BJ (cell line): ENCODE results near the gene ANO4. TPM values are rescaled to one million over a fixed set of nuclear protein-coding genes. Genes with fewer than 3 reads are reported as not detected.

ENCODE experiments used
- CTCF ChIA-PET: fragments of 350-600 bp; formaldehyde crosslinking; extraction: SDS; loops from one replicate; lab custom pipeline; 2021; ENCODE audit warnings: antibody characterized with exemption, inconsistent platforms; lab: Yijun Ruan, JAX
- POLR2A ChIA-PET: fragments of 300-600 bp; sonication (Branson Sonifier 250); formaldehyde crosslinking; extraction: SDS; loops from one replicate; lab custom pipeline; 2021; ENCODE audit warnings: antibody characterized with exemption; lab: Charles Lee
- DNase-seq: peaks from one replicate; pipeline ENCODE4 v3.0.0-alpha.2; 2011; ENCODE audit warnings: low read depth
- H3K27me3 ChIP-seq: 2 replicates; pipeline ENCODE4 v1.6.0; 2011; ENCODE audit warnings: low read length; ENCODE audit not compliant: control insufficient read depth, insufficient read depth
- H3K36me3 ChIP-seq: 2 replicates; pipeline ENCODE4 v1.5.1; 2011; ENCODE audit warnings: low read length; ENCODE audit not compliant: control insufficient read depth, insufficient read depth
- H3K4me3 ChIP-seq: 2 replicates; pipeline ENCODE4 v1.5.1; 2011; ENCODE audit warnings: low read depth, mild to moderate bottlenecking, control low read depth, low read length
- polyA plus RNA-seq: library from polyadenylated mRNA; depleted of rRNA; stranded (reverse); fragments of >200 nt; gene quantifications from 2 replicates; pipeline ENCODE4 v1.2.3, GENCODE V29; 2011
- TF ChIP-seq, protein P1 (sequence below): IDR thresholded peaks from 2 replicates; pipeline ENCODE4 v1.5.1; 2011; ENCODE audit warnings: low read depth, mild to moderate bottlenecking, control low read depth, inconsistent platforms, low read length, moderate library complexity; ENCODE audit not compliant: insufficient read depth

The ANO4 gene
- polyA plus RNA-seq, 1 experiment = 7.1 TPM

- no peak for DNase-seq
- H3K4me3 ChIP-seq = no peak overlapping the region
- CTCF ChIA-PET = interaction anchor here (0.8 kb wide), 1 partner anchor 9 kb away, joined by 3 read pairs; no protein-coding TSS in a partner anchor
- POLR2A ChIA-PET = no interaction called here
- H3K27me3 ChIP-seq = no peaks in the 10 kb centered on the region
- no peaks in the 10 kb centered on the region for H3K36me3 ChIP-seq
- TF ChIP-seq, protein P1, sequence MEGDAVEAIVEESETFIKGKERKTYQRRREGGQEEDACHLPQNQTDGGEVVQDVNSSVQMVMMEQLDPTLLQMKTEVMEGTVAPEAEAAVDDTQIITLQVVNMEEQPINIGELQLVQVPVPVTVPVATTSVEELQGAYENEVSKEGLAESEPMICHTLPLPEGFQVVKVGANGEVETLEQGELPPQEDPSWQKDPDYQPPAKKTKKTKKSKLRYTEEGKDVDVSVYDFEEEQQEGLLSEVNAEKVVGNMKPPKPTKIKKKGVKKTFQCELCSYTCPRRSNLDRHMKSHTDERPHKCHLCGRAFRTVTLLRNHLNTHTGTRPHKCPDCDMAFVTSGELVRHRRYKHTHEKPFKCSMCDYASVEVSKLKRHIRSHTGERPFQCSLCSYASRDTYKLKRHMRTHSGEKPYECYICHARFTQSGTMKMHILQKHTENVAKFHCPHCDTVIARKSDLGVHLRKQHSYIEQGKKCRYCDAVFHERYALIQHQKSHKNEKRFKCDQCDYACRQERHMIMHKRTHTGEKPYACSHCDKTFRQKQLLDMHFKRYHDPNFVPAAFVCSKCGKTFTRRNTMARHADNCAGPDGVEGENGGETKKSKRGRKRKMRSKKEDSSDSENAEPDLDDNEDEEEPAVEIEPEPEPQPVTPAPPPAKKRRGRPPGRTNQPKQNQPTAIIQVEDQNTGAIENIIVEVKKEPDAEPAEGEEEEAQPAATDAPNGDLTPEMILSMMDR = no peak
These were observed 164.9 kb downstream of the ANO4 start for GRCh38 chr12:100959481-100959880.

GRCh38 chr12:100962086-100962712, 167.6 kb downstream of the ANO4 start:
- POLR2A ChIA-PET = no interaction called here
- no peak for DNase-seq
- no peaks in the 10 kb centered on the region for H3K27me3 ChIP-seq

GRCh38 chr12:100963381-100963780, 168.8 kb downstream of the ANO4 start:
- TF ChIP-seq, protein P1 = no peak
- no peaks in the 10 kb centered on the region for H3K27me3 ChIP-seq
- ChIA-PET CTCF (interaction anchor here (1.4 kb wide), 1 partner anchor 230 kb away, joined by 3 read pairs; no protein-coding TSS in a partner anchor), POLR2A (interaction anchor here (0.6 to 0.7 kb wide), 2 partner anchors 58 to 87 kb away, joined by 4 to 6 read pairs; no protein-coding TSS in a partner anchor)
- no peak overlapping the region for H3K4me3 ChIP-seq
- no peaks in the 10 kb centered on the region for H3K36me3 ChIP-seq
- no peak for DNase-seq

More at GRCh38 chr12:100962086-100962712, 167.6 kb downstream of the ANO4 start:
- TF ChIP-seq, protein P1 = no peak
- Histone ChIP-seq H3K4me3 (no peak overlapping the region), H3K36me3 (no peaks in the 10 kb centered on the region)
- CTCF ChIA-PET = interaction anchor here (1.3 kb wide), 1 partner anchor 14 kb away, joined by 4 read pairs; no protein-coding TSS in a partner anchor

DNA sequence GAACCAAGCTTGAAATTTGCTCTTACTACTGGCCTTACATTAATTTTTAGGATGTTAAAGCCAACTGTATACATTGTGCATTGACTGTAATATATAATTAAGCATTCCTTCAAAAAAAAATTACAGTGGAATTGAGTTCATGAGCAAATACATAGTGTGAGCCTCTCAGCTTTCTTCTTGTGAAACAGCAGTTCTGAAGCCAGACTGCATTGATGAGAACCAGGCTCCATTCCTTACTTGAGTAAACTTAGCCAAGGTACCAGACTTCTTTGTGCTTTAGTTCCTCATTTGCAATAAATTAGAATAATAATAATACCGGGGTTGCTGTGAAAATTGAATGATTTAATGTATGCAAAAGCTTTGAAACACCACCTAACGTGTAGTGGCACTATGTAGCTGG, 169.5 kb downstream of the ANO4 start:
- Histone ChIP-seq H3K27me3 (no peaks in the 10 kb centered on the region), H3K36me3 (no peaks in the 10 kb centered on the region), H3K4me3 (no peak overlapping the region)
- POLR2A ChIA-PET = interaction anchor here (0.6 to 0.7 kb wide), 2 partner anchors 58 to 87 kb away, joined by 4 to 6 read pairs; no protein-coding TSS in a partner anchor
- TF ChIP-seq, protein P1 = no peak
- CTCF ChIA-PET = interaction anchor here (1.4 kb wide), 1 partner anchor 231 kb away, joined by 3 read pairs; no protein-coding TSS in a partner anchor
- DNase-seq = no peak

- CTCF ChIA-PET = no interaction called here
- Histone ChIP-seq H3K4me3 (no peak overlapping the region), H3K27me3 (no peaks in the 10 kb centered on the region), H3K36me3 (no peaks in the 10 kb centered on the region)
- DNase-seq = no peak
- POLR2A ChIA-PET = no interaction called here
- TF ChIP-seq, protein P1 = no peak
These were observed 172.6 kb downstream of the ANO4 start for GRCh38 chr12:100967189-100967588.
